HG03558 (cell line): ENCODE data around the gene IL16.

ENCODE experiments used
- ATAC-seq: cut with Tn5 transposase; IDR thresholded peaks from one replicate; pipeline ENCODE4 v1.9.1; 2021; ENCODE audit warnings: moderate number of reproducible peaks; ENCODE audit not compliant: unreplicated experiment; ENCODE audit errors: extremely low read depth

The IL16 gene

GRCh38 chr15:81174125-81174791 lies 22.4 kb upstream of the IL16 start:
- no peak for ATAC-seq

GRCh38 chr15:81174792-81175327 lies 21.8 kb upstream of the IL16 start:
- no peak for ATAC-seq

- no peak for ATAC-seq
Observed at GRCh38 chr15:81175496-81175895, 21.2 kb upstream of the IL16 start.

GRCh38 chr15:81176291-81176893 lies 20.3 kb upstream of the IL16 start:
- no peak for ATAC-seq

GRCh38 chr15:81178365-81178764 lies 18.3 kb upstream of the IL16 start:
- no peak for ATAC-seq

- ATAC-seq = no peak
Observed at GRCh38 chr15:81181220-81181619, 15.5 kb upstream of the IL16 start.

GRCh38 chr15:81182031-81182755 lies 14.5 kb upstream of the IL16 start:
- no peak for ATAC-seq

GRCh38 chr15:81182756-81183438 lies 13.8 kb upstream of the IL16 start:
- no peak for ATAC-seq

GRCh38 chr15:81183439-81183775 lies 13.3 kb upstream of the IL16 start:
- no peak for ATAC-seq

GRCh38 chr15:81184188-81184587 lies 12.5 kb upstream of the IL16 start:
- no peak for ATAC-seq

- ATAC-seq = no peak
Observed at GRCh38 chr15:81185631-81186295, 10.9 kb upstream of the IL16 start.

- ATAC-seq = no peak
Observed at GRCh38 chr15:81188354-81188753, 8.3 kb upstream of the IL16 start.

- ATAC-seq = no peak
Observed at GRCh38 chr15:81189583-81190283, 6.9 kb upstream of the IL16 start.

- ATAC-seq = no peak
Observed at GRCh38 chr15:81190922-81191507, 5.7 kb upstream of the IL16 start.

GRCh38 chr15:81191701-81192100 lies 5.0 kb upstream of the IL16 start:
- ATAC-seq = no peak

GRCh38 chr15:81194723-81195122 lies 2.0 kb upstream of the IL16 start:
- ATAC-seq = no peak

- no peak for ATAC-seq
Observed at GRCh38 chr15:81195339-81195864, 1.3 kb upstream of the IL16 start.

GRCh38 chr15:81197255-81197630 lies 564 bp downstream of the IL16 start:
- ATAC-seq = no peak

GRCh38 chr15:81197688-81198281 lies 1.1 kb downstream of the IL16 start:
- no peak for ATAC-seq
